SIG-M5 treated with dmso at 0.1 percent for 504 hours (cell line): ENCODE measurements around the gene CFAP47.
"Not testable (repeated sequence)": the region's sequence is repeated elsewhere in the genome, so short reads cannot be mapped to it uniquely, and the experiment has no call there.

Experiments used
- DNase-seq: peaks from one replicate; lab custom pipeline; 2025; ENCODE audit not compliant: unreplicated experiment; lab: John Stamatoyannopoulos, UW

CFAP47 gene

GRCh38 chrX:36218801-36219200, 299.3 kb downstream of the CFAP47 start:
- DNase-seq, result no peak

DNA sequence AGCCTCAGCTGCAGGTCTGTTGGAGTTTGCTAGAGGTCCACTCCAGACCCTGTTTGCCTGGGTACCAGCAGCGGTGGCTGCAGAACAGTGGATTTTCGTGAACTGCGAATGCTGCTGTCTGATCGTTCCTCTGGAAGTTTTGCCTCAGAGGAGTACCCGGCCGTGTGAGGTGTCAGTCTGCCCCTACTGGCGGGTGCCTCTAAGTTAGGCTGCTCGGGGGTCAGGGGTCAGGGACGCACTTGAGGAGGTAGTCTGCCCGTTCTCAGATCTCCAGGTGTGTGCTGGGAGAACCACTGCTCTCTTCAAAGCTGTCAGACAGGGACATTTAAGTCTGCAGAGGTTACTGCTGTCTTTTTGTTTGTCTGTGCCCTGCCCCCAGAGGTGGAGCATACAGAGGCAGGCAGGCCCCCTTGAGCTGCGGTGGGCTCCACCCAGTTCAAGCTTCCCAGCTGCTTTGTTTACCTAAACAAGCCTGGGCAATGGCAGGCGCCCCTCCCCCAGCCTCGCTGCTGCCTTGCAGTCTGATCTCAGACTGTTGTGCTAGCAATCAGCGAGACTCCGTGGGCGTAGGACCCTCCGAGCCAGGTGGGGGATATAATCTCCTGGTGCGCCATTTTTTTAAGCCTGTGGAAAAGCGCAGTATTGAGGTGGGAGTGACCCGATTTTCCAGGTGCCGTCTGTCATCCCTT, 315.4 kb downstream of the CFAP47 start:
- DNase-seq, result not testable (repeated sequence)

- DNase-seq, result no peak
Observed at GRCh38 chrX:36241397-36241796, 321.9 kb downstream of the CFAP47 start.

DNA sequence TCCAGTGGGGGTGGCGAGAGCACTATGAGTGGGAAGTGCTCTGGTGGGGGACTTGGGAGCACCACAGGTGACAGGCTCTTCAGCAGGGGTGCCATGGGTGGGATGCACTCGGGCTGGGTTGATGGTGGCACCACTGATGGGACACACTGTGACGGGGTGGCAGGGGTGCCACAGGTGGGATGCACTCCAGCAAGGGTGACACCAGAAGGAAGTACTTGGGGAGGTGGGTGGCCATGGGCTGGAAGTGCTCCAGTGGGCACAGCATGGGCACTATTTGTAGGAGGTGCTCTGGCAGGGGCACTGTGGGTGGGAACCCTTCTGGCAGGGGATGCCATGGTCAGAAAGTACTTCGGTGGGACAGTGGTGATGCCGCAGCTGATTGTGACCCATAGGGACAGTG, 346.6 kb downstream of the CFAP47 start:
- no peak for DNase-seq

GRCh38 chrX:36310136-36310535, 390.6 kb downstream of the CFAP47 start:
- no peak for DNase-seq

DNA sequence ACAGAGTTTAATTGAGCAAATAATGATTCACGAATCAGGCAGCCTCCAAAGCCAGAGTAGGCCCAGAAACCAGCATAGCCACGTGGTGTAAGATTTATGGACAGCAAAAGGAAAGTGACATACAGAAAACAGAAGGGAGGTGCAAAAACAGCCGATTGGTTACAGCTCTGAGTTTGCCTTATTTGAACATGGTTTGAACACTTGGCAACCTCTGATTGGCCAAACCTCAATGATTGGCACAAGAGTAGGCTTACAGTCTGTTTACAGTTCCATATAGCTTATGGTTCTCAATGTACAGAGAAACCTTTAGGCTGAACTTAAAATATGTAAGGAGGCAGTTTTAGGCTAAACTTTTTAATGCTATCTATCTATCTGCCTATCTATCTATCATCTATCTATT, 394.8 kb downstream of the CFAP47 start:
- no peak for DNase-seq

- DNase-seq, result no peak
Observed at GRCh38 chrX:36334572-36334971, 415.0 kb downstream of the CFAP47 start.

GRCh38 chrX:36336751-36337150, 417.2 kb downstream of the CFAP47 start:
- DNase-seq, result no peak

DNA sequence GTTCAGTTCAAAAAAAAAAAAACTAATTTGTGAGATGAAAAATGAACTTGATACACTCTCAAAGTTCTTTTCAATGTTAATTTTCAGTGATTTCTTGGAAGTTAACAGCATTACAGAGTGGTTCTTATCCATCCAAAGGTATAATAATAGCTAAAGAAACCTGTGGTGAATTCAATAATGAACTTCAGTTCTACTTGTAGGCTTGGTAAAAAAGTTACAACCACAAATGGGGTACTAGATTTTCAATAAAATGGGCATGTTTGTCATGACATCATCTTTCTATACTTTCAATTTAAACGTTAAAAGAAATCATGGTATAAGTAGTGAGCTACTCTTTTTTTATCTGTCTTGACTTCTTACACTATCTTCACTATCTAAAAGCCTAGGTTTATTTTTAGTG, 424.8 kb downstream of the CFAP47 start:
- DNase-seq, result no peak

DNA sequence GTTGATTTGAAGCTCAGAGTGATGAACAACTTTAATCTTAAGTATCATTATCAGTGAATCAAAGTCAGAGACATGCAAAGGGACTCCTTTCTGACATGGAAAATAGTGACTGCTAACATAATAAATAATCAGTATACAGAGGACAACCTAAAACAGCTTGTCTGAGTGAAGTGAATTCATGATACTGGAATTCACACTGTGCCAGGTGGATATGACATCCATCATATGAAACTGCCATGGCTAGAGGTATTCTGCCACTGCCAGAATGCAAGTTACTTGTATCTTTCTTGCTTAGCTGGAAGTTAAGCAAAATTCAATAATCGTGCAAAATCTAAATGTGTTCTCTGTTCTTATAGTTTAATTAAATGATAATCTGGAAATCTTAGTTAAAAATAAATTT, 429.0 kb downstream of the CFAP47 start:
- DNase-seq, result no peak

- DNase-seq, result no peak
Observed at GRCh38 chrX:36357855-36358254, 438.3 kb downstream of the CFAP47 start.

GRCh38 chrX:36364262-36364661, 444.7 kb downstream of the CFAP47 start:
- no peak for DNase-seq

- DNase-seq, result no peak
Observed at GRCh38 chrX:36383495-36383894, 464.0 kb downstream of the CFAP47 start.

DNA sequence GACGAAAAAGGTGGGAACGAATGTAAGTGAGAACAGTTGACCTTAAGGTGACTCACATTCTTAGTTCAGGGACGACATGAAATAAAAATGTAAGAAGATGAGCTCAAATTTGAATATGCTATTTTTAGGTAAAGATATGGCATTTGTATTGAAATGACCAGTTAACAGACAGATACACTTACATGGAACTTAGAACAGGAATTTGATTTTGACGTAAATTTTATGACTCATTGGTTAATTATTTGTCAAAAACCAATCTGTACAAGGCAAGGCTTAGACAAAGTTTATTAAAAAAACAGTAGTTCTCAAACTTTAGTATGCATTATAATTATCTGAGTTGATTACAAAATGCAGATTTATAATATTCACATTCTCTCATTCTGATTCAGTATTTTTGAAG, 469.4 kb downstream of the CFAP47 start:
- no peak for DNase-seq

DNA sequence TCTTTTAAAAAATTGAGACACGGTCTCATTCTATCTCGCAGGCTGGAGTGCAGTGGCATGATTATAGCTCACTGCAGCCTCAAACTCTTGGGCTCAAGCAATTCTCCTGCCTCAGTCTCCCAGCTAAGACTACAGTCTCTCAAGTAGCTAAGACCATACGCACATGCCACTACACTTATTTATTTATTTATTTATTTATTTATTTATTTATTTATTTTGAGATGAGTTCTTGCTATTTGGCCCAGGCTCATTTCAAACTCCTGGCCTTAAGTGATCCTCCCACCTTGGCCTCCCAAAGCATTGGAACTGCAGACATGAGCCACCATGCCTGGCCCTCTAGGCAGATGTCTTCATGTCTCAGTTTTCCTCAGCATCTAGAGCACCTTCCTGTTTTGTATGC, 482.2 kb downstream of the CFAP47 start:
- no peak for DNase-seq

DNA sequence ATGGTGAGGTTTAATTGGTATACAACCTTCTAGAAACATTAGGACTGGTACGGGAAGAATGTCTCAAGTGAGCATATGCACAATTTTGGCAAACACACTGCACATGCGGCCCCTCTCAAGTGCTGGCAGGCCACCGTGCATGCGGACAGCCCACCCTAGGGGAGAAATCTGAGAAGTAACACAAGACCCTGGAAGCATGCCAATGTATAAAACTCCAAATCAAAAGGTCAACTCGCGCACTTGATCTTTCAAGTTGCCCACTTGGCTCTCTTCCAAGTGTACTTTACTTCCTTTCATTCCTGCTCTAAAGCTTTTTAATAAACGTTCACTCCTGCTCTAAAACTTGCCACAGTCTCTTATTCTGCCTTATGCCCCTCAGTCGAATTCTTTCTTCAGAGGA, 488.3 kb downstream of the CFAP47 start:
- DNase-seq, result no peak

- DNase-seq, result no peak
Observed at GRCh38 chrX:36414056-36414455, 494.5 kb downstream of the CFAP47 start.

- DNase-seq, result no peak
Observed at GRCh38 chrX:36422368-36422767, 502.8 kb downstream of the CFAP47 start.

- DNase-seq, result no peak
Observed at GRCh38 chrX:36431819-36432218, 512.3 kb downstream of the CFAP47 start.

DNA sequence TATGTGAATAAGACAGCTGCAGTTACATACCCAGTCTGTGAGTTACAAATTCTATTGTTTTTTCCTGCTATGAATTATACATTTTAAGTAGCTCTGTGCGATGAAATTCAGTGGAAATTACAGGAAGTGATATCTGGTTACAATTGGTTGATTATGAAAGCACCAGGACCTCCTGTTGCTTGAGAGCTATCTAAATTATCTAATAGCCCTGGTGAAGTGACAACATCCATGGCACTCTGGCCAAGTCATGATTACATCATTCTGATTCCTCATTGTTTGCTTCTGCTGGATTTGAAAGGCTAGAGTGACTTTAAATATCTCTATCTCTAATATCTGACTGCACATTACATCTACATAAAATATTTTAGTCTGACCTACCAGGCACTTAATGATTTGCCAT, 515.0 kb downstream of the CFAP47 start:
- DNase-seq, result no peak
